C4-2B (cell line): ENCODE results near the gene CDKN2B-AS1.

Source experiments
- CTCF ChIP-seq: fragments of 450-650 bp; conservative IDR thresholded peaks from 2 replicates; pipeline ENCODE4 v1.5.1; 2017; ENCODE audit warnings: mild to moderate bottlenecking
- ZFX ChIP-seq: fragments of 450-650 bp; IDR thresholded peaks from 2 replicates; pipeline ENCODE4 v1.6.1; 2017

- no peak for TF ChIP-seq CTCF
- no peak for TF ChIP-seq ZFX
These were observed 59.9 kb downstream of the CDKN2B-AS1 start for GRCh38 chr9:22054529-22054928.
